Activated CD8-positive, alpha-beta T cell treated with anti-CD3 and anti-CD28 coated beads, Interleukin-2, amount 10 ng/mL, durations not matched to agents 7 days and 5 days (primary cell): Measurements from ENCODE around the gene COPB2. TPM values are rescaled to one million over a fixed set of nuclear protein-coding genes. Genes with fewer than 3 reads are reported as not detected.

Experiments used
- total RNA-seq, 2 experiments: library from RNA; stranded (reverse); gene quantifications; one replicate each; pipeline ENCODE4 v1.2.3, GENCODE V29; 2021

COPB2 gene
- total RNA-seq, 2 experiments from 2014 or later, result 82.0 to 87.6 TPM

Other genes starting within 250 kb of the COPB2 start
- 10 to 100 TPM; 39.7 to 41.1 TPM for gene MRPS22, start 45.6 kb downstream of the COPB2 start, total RNA-seq
- gene RBP2, start 86.9 kb upstream of the COPB2 start, total RNA-seq, result not detected
- not detected for gene RBP1, start 150.1 kb upstream of the COPB2 start, total RNA-seq